NCI-H187 treated with DMSO at 0.1 percent for 48 hours (cell line): Measurements from ENCODE around the gene EGF.
A peak's percentile ranks its signal among the peaks of the same experiment; 100 is the strongest.

Experiments
- DNase-seq: peaks from one replicate; lab custom pipeline; 2025; lab: John Stamatoyannopoulos, UW

Gene EGF

DNA sequence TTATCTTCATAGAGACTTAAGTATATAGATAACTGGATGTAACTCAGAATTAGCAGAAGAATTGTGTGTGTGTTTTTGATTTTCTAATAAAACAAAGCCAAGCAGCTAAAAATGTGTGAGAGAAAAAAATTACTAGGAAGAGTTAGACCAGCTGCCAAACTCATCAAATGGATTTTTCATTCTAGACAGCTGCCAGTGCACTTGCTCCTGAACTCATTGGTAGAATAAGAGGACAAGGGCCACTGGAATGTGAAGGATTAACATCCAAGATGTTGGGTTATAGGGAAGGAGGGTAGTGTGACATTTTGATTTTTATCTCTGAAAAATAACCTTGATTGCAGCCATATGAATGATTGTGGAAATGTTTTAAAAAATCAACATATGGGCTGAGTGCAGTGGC lies 49.7 kb downstream of the EGF start:
- DNase-seq, result no peak

- DNase-seq, result no peak
These were observed 54.3 kb downstream of the EGF start for GRCh38 chr4:109966891-109967481.

- no peak for DNase-seq
These were observed 55.3 kb downstream of the EGF start for GRCh38 chr4:109967798-109968520.

- no peak for DNase-seq
These were observed 56.4 kb downstream of the EGF start for GRCh38 chr4:109969087-109969486.

DNA sequence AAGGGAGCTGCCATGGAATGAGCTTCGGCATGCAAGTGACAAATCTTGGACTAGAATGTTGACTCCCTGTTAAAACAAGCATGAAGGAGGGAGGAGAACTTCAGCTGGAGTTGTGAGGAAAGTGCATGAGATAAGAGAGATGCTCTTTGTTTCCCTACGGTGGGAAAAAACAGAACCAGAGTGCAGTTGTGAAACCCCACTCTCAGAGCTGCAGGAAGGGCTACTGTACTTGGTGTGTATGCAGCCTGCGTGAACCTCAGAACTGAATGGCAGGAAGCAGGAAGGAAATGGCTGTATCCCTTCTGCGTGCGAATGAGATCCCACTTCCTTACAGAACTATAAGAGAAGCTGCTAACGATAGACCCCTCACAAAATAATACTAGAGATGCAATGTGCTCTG lies 57.2 kb downstream of the EGF start:
- no peak for DNase-seq

- DNase-seq, result no peak
These were observed 60.3 kb downstream of the EGF start for GRCh38 chr4:109972786-109973528.

DNA sequence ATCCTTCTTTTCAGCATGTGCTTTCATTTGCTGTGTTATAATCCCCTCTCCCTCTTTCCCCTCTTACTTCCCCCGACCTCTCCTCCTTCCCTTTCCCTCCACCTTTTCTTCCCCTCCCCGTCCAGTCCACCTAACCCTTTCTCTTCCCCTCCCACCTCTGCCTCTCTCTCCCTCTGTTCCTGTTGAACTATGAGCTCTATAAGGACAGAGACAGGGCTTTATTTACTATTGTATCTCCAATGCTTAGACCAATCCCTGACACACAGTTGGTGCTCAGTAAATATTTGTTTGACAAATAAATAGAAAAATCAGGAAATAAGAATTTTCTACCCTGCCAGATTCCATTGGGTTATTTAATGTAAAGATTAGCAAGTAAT lies 60.8 kb downstream of the EGF start:
- no peak for DNase-seq

DNA sequence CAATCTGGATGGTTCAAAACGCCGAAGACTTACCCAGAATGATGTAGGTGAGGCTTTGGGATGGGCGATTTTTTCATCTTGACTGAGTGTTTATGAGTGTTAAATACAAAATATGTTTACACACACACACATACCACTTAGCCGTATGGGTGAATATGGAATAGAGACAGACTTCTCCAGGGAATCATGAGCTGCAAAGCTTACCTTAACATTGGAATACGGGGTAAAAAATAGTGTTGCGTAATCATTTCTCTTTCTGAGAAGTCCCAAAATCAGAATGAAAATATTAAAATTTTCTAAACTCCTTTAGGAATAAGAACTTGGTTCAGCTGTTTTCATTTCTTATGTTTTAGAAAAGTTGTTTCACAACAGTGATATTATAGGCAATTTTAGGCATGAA lies 63.5 kb downstream of the EGF start:
- no peak for DNase-seq

DNA sequence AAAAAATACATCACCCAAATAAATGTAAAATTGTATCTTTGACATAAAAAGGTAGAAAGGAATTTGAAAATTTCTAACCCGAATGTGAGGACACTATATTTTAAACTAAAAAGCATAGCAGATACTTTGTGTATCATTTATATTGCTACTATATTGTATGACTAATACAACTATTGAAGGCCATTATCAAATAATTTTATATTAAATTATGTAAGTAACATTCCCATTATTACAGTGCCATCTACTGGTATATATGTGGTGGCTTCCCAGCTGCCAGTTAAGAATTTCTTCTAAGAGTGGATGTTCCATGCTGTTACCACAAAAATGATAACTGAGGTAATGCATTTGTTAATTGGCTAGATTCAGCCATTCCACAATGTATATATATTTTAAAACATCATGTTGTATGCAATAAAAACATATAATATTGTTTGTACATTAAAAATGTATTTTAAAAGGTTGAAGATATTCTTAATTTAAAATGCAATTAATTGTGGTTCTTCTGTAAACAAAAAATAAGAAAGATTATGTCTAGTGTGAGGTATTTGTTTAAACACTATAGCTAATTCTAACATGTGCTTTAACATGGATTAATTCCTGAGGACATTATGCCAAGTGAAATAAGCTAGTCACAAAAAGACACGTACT lies 65.3 kb downstream of the EGF start:
- DNase-seq, result no peak

GRCh38 chr4:109978704-109979454 lies 66.2 kb downstream of the EGF start:
- no peak for DNase-seq

- no peak for DNase-seq
These were observed 67.4 kb downstream of the EGF start for GRCh38 chr4:109979920-109980717.

GRCh38 chr4:109981936-109982335 lies 69.3 kb downstream of the EGF start:
- DNase-seq, result no peak

DNA sequence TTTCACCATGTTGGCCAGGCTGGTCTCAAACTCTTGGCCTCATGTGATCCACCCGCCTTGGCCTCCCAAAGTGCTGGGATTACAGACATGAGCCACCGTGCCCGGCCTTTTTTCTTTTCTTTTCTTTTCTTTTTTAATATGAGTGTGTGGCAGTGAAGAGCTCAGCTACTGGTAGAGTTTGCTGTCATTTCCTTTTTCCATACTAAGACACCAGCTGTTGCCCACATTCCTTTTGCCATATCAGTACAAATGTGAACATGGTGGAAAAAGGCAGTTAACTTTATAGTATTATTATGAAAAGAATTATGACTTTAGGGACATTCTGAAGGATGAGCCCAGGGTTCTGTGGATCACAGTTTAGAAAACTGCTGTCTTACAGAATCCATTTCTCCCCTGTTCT lies 69.8 kb downstream of the EGF start:
- DNase-seq, result no peak

DNA sequence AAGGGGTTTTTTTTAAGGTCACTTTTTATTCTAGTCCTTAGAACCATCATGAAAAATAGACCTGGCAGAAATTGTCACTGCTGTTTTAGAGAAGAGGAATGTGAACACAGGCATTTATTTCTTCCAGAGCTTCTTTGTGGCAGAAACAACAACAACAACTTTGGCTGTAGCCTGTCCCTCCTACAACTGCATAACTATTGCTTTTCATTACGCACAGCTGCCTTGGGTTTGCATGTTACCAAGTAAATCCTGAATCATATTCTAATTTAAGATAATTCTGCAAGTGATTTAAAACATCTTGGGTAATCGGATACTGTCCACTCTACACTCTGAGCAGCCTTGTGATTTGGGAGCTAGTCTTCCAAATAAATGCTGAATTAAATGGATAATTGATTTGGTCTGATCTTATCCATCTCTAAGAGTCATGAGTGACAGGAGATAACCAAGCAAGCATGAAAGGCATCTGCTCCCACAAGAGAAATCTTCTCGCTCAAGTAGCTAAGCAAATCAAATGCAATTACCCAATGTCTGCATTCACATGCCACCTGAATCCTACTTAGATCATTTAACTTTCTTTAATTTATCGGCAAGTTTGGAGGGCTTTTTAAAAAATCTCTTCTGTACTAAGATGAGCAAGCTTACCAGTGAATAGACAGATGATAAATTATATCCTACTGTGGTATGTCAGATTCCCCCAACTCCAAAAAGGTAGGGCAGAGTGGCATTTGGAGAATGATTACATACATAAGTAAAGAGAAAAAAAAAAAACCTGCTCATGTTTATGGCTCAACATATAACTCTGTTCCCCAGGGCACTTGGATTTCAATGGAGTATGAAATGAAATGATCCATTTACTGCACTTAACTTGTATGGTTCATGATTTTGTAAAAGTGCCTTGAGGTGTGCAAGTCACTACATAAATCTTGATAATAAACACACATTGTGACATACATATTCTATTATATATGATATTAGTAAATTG lies 73.6 kb downstream of the EGF start:
- DNase-seq, result peak; percentile 62

- no peak for DNase-seq
These were observed 76.4 kb downstream of the EGF start for GRCh38 chr4:109989044-109989443.

DNA sequence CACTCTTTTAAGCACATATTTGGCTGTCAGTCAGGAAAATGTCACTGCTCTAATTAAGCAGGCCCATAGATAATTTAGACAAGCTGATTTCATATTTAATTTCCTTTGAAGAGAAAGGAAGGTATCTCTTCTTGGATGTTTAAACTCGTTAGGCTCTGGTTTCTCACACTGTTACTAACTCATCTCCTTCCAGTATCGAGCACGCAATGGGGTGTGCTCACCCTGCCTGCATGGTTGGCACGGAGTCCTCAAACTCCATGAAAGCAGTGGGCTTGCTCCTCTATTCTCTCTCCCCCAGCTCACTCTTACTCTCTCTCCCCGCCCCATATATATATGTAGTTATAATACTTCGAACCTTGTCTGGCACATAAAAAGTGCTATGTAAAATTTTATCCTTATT lies 76.9 kb downstream of the EGF start:
- DNase-seq, result no peak

DNA sequence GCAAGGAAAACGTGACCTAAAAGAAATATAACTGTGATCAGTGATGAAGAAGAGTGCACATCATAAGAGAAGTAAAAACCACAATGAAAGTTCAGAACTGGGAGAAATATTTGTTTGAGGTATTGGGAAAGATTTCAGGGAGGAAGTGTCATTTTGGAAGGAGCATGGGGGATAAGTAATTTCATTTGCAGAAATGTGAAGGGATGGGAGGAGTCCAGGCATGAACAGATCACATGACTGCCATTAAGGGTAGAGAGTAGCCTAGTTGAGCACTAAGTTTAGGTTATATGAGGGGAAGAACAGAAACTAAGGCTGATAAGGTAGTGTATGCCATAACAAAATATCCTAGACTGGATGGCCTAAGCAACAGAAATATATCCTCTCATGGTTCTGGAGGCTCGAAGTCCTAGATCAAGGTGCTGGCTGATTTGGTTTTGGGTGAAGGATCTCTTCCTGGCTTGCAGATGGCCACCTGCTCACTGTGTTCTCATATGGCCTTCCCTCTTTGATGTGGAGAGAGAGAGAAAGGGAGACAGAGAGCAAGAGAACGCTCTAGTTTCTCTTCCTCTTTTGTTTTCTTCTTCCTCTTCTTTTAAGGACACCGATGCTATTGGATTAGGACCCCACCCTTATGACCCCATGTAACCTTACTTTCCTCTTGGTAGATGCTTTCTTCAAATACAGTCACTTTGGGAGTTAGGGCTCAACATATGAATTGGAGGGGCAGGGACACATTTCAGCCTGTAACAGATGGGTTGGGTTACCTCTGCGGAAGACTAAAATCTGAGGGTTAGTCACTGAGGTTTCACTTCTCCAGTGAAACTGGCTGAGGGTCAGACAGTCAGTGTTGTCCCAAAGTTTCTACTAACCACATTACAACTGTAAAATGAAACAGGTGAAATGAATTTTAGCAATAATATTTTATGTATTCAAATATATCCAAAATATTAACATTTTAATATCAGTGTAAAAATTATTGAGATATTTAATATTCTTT lies 77.9 kb downstream of the EGF start:
- no peak for DNase-seq

GRCh38 chr4:109993116-109993515 lies 80.4 kb downstream of the EGF start:
- DNase-seq, result no peak

- no peak for DNase-seq
These were observed 81.7 kb downstream of the EGF start for GRCh38 chr4:109994415-109994827.
